NCI-H146 treated with DMSO at 0.1 percent for 48 hours (cell line): ENCODE measurements around the gene TAS2R42.

Experiments used
- DNase-seq: peaks from one replicate; lab custom pipeline; 2025; ENCODE audit not compliant: unreplicated experiment; lab: John Stamatoyannopoulos, UW

Gene TAS2R42, protein sequence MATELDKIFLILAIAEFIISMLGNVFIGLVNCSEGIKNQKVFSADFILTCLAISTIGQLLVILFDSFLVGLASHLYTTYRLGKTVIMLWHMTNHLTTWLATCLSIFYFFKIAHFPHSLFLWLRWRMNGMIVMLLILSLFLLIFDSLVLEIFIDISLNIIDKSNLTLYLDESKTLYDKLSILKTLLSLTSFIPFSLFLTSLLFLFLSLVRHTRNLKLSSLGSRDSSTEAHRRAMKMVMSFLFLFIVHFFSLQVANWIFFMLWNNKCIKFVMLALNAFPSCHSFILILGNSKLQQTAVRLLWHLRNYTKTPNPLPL

DNA sequence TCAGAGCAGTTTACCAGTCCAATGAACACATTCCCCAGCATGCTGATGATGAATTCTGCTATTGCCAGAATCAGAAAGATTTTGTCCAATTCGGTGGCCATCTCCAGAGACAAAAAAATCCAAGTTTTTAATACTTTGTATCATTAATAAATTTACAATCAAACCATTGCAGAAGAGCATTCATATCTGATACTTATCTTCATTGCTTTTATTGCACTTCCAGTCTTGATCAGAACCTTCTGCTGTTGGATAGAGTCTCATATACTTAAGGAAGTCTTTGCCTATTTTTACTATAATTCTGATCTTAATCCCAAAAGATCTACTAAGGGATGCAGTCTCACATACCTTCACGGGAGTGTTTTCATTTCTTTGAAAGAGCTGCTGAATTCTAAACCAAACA is at the start of gene TAS2R42:
TSS of gene TAS2R42 (minus strand) at position 101 of the 400 bp plus-strand sequence. CDS start at position 101, 0 bp downstream.
- DNase-seq, result no peak

DNA sequence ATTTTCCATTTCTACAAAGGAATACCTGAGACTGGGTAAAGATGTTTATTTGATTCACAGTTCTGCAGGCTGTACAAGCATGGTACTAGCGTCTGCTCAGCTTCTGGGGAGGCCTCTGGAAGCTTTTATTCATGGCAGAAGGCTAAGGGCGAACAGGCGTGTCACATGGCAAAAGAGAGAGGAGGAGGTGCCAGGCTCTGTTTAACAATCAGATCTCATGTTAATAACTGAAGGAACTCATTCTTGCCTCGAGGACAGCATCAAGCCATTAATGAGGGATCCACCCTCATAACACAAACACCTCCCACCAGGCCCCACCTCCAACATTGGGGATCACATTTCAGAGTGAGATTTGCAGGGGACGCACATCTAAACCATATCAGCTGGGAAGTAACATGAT is 46.8 kb upstream of the TAS2R42 start:
- no peak for DNase-seq

DNA sequence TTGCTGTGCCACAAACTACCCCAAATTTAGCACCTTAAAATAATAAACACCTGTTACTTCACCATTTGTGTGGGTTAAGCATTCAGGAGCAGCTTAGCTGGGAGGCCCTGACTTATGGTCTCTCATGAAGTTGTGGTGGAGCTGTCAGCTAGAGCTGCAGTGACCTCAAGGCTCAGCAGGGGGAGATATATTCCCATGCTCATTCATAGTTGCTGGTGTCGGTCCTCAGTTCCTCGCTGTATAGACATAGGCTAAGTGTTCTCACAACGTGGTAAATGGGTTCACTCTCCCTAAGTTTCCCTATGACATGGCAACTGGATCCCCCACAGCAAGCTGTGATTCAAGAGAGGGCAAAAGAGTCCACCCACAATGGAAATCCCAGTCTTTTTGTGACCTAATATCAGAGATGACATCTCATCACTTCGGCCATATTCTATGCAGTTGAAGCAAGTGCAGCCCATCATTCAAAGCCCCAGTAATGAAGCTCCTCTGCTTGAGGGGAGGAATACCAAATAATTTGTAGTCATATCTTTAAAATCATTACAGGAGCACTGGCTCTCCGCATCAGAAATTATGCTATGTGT is 41.7 kb upstream of the TAS2R42 start:
- peak; percentile 38 for DNase-seq

DNA sequence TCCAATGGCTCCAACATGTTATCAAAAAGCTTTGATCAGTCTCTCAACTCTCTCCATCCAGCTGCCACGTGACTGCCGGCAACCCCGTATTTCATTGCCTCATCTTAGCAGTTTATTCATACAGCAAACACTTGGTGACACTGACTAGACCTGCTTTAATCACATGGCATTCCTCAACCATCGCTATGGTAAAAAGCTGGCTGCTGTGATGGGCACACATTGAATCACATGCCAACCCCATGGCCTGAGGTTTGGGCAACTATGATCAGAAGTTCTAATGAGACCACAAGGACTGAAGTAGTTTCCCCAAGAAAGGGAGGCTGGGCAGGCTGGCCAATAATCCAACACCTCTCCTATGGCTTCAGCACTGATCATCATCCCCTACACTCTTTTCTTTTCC is 40.6 kb upstream of the TAS2R42 start:
- no peak for DNase-seq

DNA sequence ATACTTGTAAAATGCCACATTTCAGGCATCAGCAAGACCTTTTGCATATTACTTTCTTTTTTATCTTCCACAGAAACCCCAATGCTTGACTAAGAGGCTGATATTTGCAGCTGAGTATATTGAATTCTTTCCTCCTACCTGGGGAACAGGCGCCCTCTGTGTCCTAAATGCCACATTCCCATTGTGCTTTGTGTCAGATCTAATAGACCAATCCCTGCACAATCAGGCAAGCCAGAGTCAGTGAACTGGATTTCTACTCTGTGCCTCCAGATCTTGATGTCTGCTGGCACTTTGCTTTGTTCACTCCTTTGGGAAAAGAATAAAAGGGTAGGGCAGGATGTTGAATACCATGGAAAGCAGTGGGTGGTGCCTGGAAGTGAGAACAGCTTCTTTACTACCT is 22.4 kb upstream of the TAS2R42 start:
- no peak for DNase-seq

DNA sequence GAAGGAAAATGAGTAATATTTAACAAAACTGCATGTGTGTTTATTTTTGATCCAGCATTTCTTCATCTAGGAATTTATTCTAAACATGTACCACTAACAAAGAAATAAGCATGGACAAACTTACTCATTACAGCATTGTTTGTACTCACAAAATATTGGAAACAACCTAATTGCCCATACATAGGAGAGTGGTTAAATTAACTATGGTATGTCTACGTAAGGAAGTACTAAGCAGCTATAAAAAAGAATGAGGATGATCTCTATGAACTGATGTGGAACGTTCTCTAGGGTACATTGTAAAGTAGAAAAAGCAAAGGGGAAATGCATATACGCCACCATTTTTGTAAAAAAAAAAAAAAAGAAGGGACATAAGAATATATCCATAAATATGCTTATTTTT is 17.4 kb upstream of the TAS2R42 start:
- DNase-seq, result no peak

DNA sequence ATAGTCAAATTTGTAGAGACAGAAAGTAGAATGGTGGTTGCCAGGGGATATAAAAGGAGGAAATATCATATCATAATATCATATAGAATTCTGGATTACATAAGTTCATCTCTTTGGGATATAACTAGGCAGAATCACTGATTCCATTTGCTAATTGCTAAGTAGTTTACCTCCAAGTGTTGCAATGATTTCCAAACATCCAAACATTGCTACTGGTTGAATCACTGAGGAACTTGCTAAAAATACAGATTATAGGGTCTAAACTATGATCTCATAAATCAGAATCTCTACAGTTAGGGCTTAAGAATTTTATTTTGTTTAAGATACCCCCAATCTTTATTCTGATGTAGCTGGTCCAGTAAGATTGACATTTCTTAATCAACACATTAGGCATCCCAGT is 16.1 kb upstream of the TAS2R42 start:
- DNase-seq, result no peak

DNA sequence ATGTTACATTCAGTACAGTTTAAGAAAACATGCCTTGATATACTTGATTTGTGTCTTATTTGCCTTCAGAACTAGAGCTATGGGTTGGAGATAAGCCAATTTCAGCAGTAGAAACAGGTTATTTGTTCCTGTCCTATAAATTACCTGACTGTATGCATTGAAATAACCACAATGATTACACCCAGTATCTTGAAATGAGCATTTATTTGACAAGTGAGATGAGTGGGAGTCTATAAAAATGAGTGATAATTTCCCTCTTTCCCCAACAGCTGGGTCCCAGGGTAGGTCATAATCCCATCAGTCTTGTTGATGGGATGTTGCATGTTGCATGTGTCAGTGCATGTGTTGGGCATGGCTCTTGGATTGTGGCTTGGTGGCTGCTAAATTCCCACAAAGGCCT is 3.7 kb downstream of the TAS2R42 start:
- DNase-seq, result no peak

DNA sequence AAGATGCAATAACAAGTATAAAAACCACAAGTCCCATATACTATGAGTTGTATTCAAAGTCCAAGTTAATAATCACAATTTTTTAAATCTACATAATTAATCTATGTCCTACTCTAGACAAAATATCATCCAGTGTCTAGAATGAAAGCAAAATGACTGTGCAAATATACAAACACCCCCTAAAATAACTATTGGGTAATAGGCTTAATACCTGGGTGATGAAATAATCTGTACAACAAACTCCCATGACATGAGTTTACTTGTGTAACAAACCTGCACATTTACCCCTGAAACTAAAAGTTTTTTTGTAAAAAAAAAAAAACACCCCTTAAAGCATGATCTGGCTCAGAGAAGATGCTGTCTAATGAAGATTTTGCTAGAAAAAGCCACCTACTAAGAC is 4.2 kb downstream of the TAS2R42 start:
- no peak for DNase-seq

DNA sequence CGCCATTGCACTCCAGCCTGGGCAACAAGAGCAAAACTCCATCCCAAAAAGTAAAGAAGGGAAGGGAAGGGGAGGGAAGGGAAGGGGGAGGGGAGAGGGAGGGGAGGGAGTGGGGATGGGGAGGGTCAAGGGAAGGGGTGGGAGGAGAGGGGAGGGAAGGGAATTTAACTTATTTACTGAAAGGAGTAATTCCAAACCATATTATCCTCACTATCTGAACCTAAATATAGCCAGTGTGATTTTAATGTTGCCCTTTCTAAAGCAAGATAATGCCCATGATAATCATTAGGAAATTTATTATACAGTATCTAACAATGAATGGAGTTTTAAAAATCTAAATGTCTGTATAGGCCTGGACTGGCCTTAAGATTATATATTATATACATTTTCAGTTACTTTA is 8.5 kb downstream of the TAS2R42 start:
- DNase-seq, result no peak

DNA sequence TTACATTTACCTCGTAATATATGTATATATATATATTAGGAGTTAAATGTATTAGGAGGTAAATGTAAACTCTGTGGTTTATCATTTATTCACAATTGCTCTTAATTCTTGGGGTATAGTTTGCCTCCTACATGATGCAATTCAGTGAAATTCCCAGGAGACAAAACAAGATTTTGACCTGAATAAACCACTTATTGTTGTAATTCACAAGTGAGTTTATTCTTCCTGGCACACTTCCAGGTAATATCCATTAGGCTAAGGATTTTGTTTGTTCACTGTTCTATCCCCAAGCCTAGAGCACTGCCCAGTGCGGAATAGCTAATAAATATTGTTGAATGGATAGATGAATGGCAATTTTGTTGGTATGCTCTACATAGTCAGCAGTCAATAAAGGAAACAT is 12.7 kb downstream of the TAS2R42 start:
- DNase-seq, result peak; percentile 32

DNA sequence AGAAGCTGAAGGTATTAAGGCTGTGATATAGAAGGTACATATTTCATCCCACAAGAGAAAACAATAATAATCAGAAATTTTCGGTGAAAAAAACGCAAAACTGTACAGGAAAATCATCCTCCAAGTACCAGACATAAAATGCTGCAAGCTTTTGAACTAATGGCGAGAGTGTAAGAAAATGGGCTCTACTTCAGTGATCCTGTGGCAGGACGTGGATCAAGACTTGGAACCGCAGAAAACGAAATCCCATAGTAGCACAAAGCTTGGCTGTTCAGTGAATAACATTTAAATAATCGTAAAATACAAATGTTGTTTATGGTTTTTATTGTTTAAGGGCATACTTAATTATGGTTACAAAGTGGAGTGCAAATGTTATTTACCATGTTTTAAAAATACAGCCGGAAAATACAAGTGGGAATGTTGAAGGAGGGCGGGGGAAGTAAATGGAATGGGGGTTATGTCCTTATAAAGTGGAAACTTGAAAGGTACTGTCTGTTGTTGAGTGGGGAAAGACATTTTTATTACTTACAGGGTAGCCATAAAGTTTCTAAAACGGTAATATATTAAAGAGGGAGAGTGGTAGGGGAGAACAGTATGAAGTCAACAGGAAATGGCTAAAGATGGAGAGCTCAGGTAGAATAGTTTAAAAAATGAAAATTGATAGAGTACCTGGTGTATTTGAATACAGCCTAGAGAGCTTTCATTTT is 14.6 kb downstream of the TAS2R42 start:
- peak; percentile 60 for DNase-seq

DNA sequence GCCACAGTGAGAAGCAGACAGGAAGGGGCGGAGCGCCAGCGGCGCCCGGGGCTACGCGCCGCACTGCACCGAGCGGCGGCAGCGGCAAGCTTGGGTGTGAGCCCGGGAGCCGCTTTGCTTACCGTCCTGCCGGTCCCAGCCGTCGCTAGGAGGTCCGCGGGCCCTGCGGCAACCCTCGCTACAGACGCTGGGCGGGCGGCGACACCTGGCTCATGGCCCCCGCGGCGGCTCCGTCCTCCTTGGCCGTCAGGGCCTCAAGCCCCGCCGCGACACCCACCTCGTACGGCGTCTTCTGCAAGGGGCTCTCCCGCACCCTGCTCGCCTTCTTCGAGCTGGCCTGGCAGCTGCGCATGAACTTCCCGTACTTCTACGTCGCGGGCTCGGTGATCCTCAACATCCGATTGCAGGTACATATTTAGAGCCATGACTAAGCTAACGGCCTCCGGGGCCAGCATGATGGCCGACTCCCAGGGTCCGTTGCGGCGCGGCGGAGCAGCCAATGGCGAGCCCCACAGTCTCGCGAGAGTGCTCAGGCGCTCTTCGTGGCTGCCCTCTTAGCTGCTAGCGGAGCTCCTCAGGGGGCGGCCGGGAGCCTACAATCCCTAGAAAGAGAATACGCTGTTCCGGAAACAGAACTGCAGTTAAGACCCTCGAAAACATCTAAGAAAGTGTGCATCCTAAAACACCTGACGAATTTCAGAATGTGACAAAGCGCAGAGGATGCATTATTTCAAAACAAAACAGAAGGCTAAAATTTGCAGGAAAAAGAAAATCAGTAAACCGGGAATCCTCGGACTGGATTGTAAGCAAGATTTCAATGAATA is 15.4 kb downstream of the TAS2R42 start, which contains the start of gene SMIM10L1:
TSS of gene SMIM10L1 (plus strand) at position 50 of the 824 bp plus-strand sequence. CDS start at position 213, 163 bp downstream.
- DNase-seq, result peak; percentile 97

DNA sequence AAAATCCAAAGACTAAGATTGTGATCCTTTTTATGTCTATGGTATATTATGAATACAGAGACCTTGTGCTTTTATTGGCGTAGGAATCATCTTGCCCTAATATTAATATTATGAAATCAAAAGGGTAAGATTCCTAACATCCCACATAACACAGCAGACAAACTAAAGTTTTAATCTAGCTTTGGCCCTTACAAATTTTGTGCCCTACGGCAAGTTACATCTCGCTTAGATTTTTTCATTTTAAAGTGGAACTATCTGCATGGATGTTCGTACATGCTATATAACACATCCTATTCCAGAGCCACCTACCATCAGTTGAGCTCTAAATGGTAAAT is 16.0 kb downstream of the TAS2R42 start:
- DNase-seq, result no peak

DNA sequence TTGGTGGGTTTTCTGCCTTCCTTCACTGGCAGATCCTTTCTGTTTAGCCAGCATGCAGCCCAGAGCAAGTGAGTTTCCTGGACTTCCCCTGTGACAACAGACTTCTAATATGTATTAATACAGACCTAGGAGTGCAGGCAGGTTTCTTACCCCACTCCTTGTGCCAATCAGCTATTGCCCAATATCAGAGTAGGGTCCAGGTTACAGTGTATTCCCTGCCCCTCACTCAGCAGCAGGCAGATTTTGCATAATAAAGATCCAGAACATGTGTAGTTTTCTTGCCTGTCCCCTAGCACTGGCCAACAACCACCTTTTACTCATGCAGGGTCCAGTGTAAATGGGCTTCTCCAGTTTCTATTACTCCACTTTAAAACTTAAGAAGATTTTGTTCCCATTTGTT is 20.4 kb downstream of the TAS2R42 start:
- DNase-seq, result no peak

DNA sequence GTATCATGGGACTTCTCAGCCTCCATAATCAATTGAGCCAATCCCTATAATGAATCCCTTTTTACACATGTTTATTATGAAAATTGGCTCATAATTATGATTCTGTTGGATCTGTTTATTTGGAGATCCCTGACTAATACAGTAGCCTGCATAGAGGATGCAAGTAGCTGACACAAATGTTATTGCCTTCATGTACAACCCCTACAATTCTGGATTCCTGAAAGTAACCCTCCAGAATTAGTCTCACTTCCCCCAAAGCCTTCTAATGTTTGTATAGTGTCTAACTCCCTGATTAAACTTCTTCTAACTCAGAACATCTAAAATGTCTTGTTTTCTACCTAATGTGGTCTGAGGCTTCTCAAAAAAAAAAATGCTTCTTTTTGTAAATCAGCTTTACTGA is 22.4 kb downstream of the TAS2R42 start:
- no peak for DNase-seq

DNA sequence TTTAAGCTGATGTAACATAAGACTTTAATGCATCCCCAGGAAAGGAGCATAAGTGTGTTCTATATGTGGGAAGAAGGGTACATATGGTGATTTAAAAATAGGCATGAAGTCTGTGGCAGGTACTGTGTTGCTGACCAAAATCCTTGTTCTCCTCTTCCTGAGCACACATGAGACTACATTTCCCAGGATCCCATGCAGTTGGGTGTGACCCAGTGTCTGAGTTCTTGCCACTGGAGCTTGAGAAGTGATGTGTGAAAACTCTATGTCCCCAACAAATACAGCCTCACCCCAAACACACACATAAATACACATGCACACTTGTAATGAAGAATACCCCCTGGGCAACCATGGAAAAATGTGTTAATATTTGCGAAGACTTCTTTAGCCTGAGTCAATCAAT is 24.2 kb downstream of the TAS2R42 start:
- no peak for DNase-seq

DNA sequence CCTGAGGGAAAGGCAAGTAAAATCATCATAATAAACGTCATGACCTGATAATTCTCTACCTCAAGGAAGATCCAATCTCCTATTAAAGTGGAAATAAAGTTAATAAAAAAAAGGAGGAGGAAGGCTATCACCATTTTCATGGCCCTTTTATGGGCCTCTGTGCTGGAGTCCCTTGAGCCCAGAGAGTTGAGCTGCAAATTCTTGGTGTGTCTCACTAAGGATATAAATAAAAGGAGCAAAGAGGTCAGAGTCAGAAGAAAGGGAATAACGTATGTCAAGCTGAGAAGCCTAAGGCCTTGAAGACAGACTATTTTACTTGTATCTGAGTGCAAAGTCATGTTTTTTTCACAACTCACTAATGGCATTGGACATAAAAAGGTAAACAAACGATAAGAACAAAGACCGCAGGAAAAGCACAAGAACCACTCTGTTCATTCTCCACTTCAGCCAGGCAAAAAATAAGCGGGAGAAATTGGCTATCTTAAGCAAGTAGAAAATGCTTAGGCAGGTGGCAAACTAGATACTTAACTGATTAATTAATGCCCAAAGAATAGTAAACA is 27.8 kb downstream of the TAS2R42 start:
- DNase-seq, result no peak

DNA sequence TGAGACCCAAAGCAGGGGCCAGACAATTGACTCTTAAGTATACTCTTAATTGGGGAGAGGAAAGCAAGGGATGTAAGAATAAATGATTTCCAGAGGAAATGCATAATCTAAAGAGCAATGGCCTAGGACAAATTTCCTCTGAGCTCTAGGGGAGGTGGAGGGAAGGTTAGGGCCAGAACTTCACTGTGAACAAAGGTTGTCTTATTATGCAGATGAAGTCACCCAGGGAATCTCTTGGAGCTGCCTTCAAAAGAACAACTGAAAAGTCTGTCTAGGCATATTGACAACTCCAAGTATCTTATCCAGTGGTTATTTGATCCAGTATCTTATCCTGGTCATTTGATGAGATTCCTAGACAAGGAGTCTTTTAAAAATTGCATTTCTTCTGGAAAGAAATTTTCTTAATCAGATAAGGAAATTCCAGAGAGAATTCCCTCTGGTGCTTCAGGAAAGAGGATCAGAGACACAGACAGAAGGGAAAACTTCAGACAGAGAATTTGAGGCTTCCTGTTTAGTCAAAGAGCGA is 32.3 kb downstream of the TAS2R42 start:
- no peak for DNase-seq

DNA sequence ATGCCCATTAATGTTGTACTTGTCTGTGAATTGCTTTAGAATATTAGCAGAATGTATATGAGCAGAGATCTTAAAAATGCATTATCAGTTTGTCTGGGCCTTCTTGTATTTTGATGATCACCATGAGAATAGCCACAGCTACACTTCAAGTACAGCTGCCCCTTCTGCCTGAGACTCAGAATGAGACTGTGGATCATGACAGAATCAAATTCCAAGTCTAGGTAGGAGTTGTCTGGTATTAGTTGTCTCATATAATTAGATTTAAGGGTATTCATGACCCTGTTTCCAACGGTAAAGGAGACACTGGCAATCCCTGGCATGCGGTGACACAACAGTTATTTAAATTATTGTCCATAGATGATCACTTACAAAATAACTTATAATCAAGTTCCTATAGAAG is 34.0 kb downstream of the TAS2R42 start:
- DNase-seq, result no peak

DNA sequence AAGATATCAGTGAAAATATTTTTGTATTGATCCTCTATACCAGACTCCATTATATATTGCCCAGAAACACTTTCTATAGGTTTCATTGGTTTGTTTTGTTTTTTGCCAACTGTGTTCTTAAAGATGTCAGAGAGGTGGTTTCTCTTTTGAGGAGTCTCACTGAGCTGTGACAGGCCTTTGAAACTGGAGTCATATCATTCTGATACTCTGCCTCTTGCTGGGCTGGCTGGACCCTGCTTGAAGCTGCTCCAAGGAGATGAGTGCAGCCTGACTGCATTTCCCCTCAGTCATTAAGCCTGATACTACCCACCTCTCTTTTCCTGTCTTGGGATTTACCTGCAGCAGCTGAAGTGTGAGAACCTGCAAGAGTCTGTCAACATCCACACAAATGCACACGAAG is 35.9 kb downstream of the TAS2R42 start:
- no peak for DNase-seq
